ENCODE data around the gene CEP72. TPM values are rescaled to one million over a fixed set of nuclear protein-coding genes. Genes with fewer than 3 reads are reported as not detected.

The CEP72 gene
- total RNA-seq, 1 donor from 2014 or later = 4.7 TPM

Other genes starting within 250 kb of the CEP72 start
- 27.3 and 56.9 TPM in 2 replicates for gene EXOC3, start 169.2 kb upstream of the CEP72 start, total RNA-seq
- gene SLC9A3, start 87.9 kb upstream of the CEP72 start, total RNA-seq = 0.35 and 1.6 TPM in 2 replicates
- 0.17 and 0.25 TPM in 2 replicates for gene TPPP, start 81.0 kb downstream of the CEP72 start, total RNA-seq
- gene ZDHHC11B, start 172.4 kb downstream of the CEP72 start, total RNA-seq = not detected in 2 replicates
- gene ZDHHC11, start 238.6 kb downstream of the CEP72 start, total RNA-seq = under 0.01 and 2.3 TPM in 2 replicates